NCI-H2196 (cell line): ENCODE results near the gene KCNS1.
"Not testable (repeated sequence)": the region's sequence is repeated elsewhere in the genome, so short reads cannot be mapped to it uniquely, and the experiment has no call there.

Experiments used
- DNase-seq: peaks from one replicate; lab custom pipeline; 2025; ENCODE audit not compliant: unreplicated experiment; lab: John Stamatoyannopoulos, UW

Gene KCNS1, protein sequence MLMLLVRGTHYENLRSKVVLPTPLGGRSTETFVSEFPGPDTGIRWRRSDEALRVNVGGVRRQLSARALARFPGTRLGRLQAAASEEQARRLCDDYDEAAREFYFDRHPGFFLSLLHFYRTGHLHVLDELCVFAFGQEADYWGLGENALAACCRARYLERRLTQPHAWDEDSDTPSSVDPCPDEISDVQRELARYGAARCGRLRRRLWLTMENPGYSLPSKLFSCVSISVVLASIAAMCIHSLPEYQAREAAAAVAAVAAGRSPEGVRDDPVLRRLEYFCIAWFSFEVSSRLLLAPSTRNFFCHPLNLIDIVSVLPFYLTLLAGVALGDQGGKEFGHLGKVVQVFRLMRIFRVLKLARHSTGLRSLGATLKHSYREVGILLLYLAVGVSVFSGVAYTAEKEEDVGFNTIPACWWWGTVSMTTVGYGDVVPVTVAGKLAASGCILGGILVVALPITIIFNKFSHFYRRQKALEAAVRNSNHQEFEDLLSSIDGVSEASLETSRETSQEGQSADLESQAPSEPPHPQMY

DNA sequence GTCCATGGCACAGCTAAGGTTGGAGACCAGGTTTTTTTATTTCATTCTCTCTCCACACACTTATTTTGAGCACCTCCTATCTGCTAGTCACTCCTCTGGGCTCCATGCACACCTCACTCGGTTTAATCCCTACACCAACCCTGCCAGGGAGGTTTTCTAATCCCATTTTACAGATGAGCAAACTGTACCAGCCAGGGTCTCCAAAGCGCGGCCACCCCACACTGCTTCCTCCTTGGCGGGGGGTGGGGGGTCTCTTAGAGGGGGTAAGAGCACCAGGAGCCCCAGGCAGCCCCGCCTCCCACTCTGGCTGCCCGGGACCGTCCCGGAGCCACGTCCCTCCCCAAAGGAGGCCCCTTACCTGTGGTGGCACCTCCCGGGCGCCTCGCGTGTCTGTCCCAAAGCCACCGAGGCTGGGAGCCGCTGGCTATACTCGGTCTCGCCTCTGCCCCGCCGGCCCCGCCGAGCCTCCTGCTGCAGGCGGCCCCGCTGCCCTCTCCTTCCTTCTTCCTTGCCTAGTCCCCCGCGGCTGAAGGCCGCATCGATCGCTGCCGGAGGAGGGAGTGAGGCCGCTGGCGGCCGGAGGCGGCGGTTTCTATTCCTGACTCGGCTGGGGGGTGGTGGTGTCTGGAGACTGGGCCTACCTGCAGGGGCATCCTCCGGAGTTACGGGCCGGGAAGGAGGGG is at the start of gene KCNS1:
Gene KCNS1, minus strand, starts transcription at position 565 of the 683 bp plus-strand sequence. CDS start 1,891 bp downstream, outside the sequence.
- no peak for DNase-seq

DNA sequence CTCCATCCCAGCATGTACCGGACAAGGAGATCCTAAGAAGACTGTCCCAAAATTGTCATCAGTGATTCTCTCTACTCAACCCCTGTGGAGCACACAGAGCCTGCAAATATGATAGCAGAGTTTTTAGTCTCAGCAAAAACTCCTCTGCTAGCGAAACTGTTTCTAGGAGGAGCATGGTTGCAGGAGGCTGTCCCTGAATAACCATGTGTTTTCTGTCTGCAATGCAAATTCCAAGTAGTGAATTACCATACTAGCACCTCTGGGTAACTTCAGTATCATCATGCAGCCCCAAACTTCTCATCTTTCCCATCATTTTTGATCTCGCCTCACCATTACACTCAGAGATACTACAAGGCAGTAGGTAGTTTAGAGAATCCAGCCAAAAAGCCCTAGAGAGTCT is 48.1 kb upstream of the KCNS1 start:
- no peak for DNase-seq

DNA sequence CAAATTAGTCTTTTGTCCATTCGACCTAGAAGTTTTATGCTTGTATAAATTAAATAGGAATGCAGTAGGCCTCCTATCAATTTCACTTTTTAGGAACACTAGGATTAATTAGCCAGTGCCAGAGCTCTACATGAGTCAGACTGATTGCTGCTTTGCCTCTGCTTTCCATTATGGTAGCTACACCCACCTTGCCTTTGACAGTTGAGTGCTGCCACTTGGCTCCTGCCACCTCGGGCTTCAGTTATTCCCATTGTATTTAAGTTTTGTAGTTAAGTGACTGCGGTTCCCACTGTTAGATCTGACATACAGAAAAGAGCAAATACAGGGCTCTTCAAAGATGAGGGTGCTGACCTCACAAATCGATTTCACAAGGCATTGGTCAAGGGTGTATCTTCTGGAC is 39.9 kb upstream of the KCNS1 start:
- DNase-seq = no peak

DNA sequence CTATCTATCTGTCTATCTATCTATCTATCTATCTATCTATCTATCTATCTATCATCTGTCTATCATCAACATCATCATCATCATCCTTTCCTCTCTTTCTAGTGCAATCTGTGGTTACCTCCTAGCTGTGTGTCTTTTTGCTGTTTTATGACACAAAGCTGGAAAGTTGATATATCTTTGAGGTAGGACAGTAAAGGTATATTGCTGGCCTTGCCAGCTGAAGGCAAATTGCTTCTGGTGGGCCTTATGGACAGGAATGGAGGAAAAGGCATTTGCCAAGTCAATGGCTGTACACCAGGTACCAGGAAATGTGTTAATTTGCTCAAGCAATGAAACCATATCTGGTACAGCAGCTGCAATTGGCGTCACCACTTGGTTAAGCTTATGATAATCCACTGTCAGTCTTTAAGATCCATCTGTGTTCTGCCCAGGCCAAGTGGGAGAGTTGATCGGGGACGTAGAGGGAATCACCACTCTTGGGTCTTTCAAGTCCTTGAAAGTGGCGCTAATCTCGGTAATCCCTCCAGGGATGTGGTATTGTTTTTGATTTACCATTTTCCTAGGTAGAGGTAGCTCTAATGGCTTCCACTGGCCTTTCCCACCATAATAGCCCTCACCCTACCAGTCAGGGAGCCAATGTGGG is 38.9 kb upstream of the KCNS1 start:
- DNase-seq = not testable (repeated sequence)

DNA sequence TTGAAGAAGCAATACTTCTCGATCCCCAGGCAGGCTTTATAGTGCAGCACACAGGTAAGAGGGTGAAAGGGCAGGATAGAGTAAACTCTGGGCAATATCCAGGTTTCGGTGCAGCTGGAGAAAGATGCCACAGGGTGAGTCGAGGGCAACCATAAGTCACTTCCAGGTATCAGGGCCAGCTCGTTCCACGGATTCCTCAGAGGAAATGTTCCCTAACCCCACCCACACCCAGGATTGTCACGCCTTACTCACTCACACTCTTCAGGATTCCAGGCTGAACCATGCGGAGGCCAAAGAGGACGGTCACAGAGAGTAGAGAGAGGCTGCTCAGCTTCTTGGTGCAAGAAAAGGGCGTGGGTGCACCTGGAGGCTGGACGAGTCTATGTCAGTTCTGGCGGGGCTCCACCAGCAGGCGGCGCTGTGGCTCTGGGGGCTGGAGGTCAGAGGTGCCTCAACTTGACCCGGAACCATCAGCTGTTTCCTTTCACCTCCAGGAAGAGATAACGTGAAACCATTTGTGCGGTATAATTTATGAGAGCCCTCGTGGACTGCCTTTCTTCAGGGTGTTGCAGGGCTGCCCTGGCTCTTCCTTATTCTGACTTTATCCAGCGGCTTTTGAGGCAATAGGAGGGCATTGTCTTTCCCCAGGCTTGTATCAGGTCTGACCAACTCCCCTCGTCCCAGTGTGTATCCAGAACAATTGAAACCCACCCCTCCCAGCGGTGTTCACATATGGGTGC is 37.8 kb upstream of the KCNS1 start:
- peak; percentile 12 for DNase-seq

DNA sequence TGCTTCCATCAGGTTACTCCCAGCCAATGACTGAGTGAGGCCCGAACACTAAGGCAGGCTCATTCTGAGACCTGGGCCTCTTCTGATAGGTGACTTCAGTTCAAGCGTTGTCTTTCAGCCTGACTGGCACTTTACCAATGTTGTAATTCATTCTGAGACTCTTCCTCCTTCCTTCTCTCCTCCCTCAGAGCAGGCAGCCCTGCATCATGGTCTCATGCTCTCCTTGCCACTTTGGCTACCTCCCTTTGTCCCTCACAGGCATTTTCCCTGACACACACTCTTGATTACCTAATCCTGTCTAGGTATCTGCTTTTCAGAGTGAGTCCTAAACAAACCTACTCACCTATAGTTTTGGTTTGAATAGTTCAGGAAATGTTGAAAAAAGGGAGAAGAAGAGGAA is 36.0 kb upstream of the KCNS1 start:
- DNase-seq = no peak

DNA sequence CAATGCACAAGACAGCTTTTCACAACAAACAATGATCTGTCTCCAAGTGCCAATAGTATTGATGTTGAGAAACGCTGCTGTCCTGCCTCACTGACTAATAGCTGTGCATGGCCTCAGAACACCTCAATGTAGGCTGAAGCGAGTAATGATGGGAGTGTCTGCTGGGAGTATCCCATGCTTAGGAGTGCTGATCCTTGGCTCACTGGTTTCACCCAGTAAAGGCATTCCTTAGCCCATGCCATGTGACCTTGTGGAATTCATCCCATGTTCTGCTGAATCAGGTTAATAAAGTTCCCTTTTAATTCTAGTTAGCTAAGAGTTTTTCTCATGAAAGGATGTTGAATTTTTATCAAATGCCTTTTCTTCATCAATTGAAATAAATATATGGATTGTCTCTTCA is 27.2 kb upstream of the KCNS1 start:
- no peak for DNase-seq

DNA sequence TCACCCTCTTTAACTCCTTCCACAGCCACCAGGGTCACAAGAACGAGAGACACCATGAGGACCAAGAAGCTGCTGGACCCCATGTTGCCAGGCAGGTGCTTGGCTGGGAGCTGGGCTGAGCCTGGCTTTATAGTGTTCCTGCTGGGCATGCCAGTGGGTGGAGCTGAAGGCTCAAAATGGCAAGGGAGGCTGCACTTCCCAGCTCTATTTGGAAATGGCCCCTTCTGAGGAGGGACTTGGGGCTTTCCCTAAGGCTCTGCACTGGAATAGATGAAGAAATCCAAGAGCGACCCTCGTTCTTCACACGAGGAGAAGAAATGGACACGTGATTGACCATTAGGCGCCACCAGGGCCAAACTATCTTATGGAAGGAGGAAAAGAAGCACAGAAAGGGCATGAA is 23.4 kb upstream of the KCNS1 start, which contains the start of gene WFDC12:
Gene WFDC12, minus strand, starts transcription at position 101 of the 400 bp plus-strand sequence. Its CDS starts 18 bp downstream, at position 83.
- no peak for DNase-seq

DNA sequence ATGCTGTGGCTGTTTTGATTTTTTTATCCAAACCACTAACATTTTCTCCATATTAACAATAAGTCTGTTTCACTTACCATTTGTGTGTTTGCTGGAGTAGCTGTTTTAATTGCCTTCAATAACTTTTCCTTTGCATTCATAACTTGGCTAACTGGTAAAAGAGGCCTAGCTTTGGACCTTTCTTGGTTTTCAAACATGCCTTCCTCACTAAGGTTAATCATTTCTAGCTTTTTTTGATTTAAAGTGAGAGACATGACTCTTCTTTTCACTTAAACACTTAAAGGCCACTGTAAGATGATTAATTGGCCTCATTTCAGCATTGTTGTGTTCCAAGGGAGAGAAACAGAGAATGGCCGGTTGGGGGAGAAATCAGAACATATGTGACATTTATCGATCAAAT is 20.5 kb upstream of the KCNS1 start:
- DNase-seq = no peak

DNA sequence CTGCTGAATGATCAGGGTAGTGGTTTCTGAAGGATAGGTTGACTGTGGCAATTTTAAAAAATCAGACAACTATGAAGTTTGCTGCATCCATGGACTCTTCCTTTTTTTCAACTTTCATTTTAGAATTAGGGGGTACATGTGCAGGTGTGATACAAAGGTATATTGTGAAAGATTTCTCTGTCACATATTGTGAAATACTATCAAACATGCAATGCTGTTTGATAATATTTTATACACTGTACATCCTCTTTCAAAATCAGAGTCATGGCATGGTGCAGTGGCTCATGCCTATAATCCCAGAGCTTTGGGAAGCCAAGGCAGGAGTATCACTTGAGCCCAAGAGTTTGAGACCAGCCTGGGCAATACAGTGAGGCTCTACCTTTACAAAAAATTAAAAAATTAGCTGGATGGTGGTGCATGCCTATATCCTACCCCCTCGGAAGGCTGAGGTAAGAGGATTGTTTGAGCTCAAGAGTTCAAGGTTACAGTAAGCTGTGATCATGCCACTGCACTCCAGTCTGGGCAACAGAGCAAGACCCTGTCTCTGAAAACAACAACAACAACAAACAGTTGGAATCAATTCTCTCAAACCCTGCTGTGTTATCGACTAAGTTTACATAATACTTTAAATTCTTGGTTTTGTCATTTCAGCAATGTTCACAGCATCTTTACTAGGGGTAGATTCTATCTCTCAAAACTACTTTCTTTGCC is 18.8 kb upstream of the KCNS1 start:
- DNase-seq = no peak

DNA sequence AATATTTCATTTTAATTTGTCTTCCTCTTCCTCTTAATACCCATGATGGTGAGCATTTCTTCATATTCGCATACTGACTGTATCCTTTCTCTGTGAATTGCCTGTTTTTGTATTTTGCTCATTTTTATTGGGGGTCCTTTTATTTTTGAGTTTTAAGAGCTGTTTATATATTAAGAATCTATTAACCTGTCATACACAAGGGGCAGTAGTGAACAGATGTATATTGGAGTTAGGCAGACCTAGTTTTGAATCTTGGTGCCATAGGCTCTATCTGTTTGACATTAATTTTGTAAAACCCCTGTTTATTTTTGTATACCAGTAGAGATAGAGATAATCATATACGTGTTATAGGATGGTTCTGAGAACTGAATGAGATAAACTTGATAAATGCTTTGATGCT is 17.1 kb upstream of the KCNS1 start:
- no peak for DNase-seq

DNA sequence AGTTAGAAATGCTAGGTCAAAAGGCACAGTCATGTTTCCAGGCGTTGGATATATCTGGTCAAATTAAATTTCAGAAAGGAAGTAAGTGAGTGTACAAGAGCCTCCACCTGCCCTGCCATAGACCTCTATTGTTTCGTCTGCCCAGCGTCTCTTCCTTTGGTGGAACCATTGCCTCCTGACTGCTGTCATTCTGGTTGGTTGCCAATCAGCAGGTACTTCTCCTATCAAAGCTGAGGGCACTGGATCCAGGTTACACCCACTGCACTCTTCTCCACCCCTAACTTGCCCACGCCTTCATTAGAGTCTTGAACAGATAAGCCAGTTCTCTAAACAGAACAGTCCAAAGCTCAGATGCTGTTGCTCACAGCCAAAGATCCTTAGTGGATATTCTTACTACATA is 16.7 kb upstream of the KCNS1 start:
- DNase-seq = peak; percentile 7

DNA sequence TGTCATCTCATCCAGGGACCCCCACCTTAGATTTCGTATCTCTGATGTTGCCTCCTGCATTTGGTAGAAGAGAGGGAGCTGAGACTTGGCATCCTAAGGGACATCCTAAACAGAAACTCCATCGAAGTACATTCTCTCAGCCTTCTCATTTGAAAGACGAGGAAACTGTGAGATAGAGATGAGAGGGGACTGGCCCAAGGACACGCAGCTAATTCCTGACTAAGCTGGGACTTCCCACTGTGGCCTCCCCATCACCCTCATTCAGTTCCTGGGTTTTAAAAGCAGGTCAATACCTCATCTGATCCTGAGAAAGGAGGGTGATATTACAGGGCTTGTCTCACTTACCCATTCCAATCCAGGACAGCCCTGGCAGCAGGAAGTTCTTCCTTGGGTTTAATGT is 14.9 kb upstream of the KCNS1 start:
- DNase-seq = no peak

DNA sequence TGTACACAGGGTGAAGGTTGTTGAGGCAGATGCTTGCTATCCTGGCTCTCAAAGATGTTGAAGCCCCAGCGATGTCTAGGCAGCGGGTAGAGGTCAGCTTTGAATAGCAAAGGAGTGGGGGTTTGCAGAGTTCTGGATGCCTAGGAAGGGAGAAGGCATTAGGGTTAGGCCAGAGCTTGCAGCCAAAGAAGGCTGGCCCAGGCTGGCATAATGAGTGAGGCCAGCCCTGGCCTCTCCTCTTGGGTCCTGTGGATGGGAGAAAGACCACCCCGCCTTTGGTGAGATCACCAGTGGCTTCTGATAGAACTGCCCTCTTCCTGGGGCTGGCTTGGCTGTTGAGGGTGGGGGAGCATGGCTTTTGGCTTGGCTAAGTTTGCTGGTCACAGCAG is 14.5 kb upstream of the KCNS1 start:
- no peak for DNase-seq

DNA sequence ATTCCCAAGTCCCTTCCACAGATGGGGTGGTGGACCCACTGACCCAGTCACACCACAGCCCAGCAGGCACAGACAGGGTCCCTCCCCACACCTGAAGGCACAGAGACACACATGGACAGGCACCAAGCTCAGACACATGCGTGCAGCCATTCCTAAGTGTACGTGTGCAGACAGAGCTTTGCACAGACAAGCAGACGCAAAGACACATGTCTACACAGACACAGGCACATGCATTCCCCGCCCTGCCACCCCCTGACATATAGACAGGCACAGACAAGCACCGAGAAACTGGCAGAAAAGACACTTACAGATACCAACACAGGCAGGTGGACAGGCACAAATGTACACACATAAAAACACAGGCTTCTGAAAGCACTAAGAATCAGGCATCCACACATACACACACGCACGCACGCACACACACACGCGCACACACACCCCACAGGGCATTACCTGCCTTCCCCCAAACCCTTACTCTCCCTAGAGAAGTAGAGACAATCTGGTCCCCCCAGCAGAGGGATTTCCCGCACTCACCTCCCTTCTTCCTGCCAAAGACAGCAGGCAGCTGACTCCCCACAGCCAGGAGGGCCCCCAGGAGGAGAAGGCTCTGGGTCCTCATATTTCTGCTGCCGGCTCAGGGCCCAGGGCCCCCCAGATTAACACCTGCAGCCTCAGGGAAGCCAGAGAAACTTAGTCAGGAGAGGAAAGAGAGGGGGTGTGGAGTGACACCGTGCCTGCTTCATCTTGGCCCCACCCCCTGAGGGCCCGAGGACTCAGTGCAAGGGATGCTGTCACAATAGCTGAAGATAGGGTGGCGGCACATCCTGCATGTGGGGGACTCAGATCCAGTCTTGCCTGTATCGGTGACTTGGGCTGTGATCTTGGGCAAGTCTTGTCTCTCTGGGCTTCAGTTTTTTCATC is 13.8 kb upstream of the KCNS1 start, which contains the start of gene WFDC5:
Gene WFDC5, minus strand, starts transcription at position 710 of the 921 bp plus-strand sequence. Its CDS starts 91 bp downstream, at position 619.
- no peak for DNase-seq

DNA sequence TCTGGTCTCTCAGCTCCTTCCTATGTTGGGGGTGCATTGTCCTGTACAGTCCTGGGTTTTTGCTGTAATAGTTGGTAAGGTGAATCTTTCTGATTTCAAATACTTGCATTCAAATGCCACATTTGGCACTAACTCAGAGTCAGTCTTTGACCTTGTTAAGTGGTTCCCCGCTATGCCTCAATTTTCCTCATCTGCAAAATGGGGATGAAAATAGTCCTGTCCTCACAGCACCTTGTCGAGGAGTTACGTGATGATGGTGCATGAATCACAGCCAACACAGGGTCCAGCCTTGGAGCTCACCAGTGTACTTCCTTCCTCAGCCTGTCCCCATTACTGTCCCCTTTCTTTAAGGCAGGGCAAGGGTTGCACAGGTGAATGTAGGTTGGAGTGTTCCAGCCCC is 12.9 kb upstream of the KCNS1 start:
- DNase-seq = no peak

DNA sequence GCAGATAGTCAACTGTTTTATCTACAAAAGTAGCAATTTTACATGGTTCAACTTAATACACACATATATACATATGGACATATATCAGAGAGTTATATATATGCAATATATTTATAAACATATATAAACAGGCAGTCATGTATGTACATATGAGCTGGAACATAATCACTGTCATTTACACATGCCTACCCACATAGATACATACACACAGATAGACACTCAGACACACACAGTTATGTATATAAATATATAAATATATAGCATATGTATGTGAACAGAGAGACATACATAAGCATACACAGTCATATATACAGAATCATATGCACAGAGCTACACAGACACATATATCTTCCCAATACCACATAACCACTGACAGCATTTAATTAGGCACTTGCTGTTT is 11.8 kb upstream of the KCNS1 start:
- no peak for DNase-seq

DNA sequence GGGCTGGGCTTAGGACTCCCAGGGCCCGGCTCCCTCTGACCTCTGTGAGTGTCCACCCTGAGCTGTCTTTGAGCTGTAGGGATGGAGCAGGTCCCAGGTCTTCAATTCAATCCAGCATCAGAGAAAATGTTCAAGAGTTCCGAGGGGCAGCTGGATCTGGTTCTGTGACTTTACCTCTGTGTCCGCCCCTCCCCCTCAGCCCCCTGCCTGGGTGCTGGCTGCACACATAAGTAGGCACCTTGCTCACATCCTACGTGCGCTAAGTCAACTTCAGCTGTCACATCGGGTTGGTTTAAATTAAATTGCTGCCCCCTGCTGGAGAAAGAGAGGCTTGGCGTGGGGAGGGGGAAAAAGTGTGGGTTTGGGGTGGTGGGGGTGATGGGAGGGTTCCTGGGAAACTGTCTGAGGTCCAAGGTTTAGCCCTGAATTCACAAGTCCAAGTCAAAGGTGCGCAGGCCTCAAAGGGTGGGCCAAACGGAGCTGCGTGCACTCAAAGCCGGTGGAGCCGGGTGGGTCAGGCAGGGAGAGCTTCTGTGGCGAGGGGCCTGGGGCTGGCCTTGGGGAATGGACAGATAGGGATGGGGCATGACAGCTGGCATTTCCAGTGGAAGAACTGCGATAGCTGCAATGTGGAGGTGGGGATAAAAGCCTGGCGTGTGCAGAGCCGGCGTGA is 11.0 kb upstream of the KCNS1 start:
- peak; percentile 14 for DNase-seq

DNA sequence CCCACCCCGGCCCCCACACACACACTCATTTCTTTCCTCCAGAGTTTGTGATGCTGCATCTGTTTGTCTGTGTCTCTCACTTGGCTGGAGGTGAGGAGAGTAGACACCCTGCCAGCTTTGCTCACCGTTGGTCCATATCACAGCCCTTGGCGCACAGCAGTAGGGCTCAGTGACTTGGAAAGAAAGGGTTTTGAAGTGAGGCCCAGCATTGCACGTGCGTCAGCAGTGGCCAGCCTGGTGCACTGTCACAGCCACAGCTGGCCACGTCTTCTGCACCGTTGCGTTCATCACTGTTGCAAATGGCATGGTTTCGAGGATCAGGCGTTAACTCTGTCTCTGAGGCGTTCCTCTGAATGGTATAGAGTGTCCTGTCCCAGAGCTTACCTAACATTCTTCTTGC is 10.4 kb upstream of the KCNS1 start:
- DNase-seq = no peak
